Activated T-cell treated with anti-CD3 and anti-CD28 coated beads, Interleukin-2, amount 50 U/mL, for 4 hours (primary cell): ENCODE measurements around the gene KRT17. TPM values are rescaled to one million over a fixed set of nuclear protein-coding genes. Genes with fewer than 3 reads are reported as not detected.

ENCODE experiments used
- ATAC-seq, 2 donors: fragments of 200-7000 bp; cut with Tn5 transposase; one replicate each; pipeline ENCODE4 v1.10.0; 2021
- DNase-seq: peaks from one replicate; pipeline ENCODE4 v3.0.0-alpha.2; 2020
- H3K27me3 Mint-ChIP-seq: one replicate; pipeline ENCODE4 v1.8.0; 2021; ENCODE audit warnings: low read depth, mixed read lengths
- H3K36me3 Mint-ChIP-seq: one replicate; pipeline ENCODE4 v1.8.0; 2022; ENCODE audit warnings: mixed read lengths; ENCODE audit not compliant: insufficient read depth
- H3K4me1 Mint-ChIP-seq: one replicate; pipeline ENCODE4 v1.8.0; 2021; ENCODE audit warnings: low read depth, mixed read lengths
- H3K4me3 Mint-ChIP-seq: one replicate; pipeline ENCODE4 v1.8.0; 2021; ENCODE audit warnings: mild to moderate bottlenecking, moderate library complexity, mixed read lengths
- H3K9me3 Mint-ChIP-seq: one replicate; pipeline ENCODE4 v1.8.0; 2021; ENCODE audit warnings: mixed read lengths
- total RNA-seq, 3 donors: library from RNA; stranded (reverse); gene quantifications; one replicate each; pipeline ENCODE4 v1.2.1, GENCODE V29; 2021

KRT17 gene
- not detected for total RNA-seq

DNA sequence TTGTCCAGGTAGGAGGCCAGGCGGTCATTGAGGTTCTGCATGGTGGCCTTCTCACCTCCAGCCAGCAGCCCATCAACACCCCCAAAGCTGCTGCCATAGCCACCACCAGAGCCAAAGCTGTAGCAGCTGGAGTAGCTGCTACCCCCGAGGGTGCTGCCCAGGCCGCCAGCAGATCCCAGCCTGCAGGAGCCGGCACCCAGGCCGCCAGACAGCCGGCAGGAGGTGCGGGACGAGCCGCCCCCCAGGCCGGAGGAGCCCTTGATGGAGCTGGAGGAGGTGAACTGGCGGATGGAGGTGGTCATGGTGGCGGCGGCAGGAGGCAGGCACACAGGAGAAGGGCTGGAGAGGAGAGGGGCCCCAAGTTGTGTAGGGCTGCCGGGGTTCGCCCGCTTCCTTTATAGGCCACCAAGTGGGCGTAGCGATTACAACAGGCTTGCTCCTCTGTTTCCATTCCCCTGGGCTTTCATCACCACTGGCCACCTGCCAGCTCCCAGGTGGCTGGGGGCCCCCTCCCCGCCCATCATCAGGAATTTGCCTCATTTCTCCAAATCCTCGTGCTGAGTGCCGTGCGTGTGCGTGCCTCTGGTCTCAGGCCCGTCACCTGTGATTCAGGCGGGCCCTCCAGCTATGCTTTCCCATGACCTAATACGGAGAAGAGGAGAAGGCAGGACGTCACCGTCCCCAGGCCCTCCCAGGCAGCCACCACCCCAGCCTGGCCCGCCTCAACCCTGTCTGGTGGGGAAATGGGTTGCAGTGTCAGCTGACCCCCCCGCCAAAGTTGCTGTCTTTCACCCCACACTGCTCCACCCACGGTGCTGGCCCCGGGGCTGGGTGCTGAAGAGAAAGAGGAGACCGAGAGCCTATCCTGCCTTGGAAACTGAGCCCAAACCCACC, at the start of gene KRT17:
KRT17 (minus strand) TSS at position 368 of the 894 bp plus-strand sequence; CDS start at position 302, 66 bp downstream.
- H3K4me3 Mint-ChIP-seq = no peak within 1 kb of the TSS
- DNase-seq = no peak
- H3K36me3 Mint-ChIP-seq = no peaks in the 10 kb centered on the region
- H3K4me1 Mint-ChIP-seq = no peaks in the 10 kb centered on the region
- H3K9me3 Mint-ChIP-seq = no peaks in the 10 kb centered on the region
- no peak for ATAC-seq
- no peaks in the 10 kb centered on the region for H3K27me3 Mint-ChIP-seq

DNA sequence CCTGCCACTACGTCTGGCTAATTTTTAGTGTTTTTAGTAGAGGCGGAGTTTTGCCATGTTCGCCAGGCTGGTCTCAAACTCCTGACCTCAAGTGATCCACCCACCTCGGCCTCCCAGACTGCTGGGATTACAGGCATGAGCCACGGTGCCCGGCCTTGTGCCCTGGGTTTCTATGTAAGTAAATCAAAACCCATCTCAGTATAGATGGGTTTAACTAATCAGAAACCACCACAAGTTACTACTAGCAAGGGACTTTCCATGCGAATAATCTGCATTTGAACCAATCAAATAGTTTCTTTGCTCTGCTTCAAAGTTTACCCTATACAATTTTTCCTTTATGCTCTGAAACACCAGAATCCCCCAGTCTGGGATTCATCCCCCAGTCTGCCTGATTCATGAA, 47.8 kb upstream of the KRT17 start:
- Mint-ChIP-seq H3K36me3 (no peaks in the 10 kb centered on the region), H3K27me3 (no peaks in the 10 kb centered on the region), H3K9me3 (no peaks in the 10 kb centered on the region), H3K4me3 (no peak overlapping the region), H3K4me1 (peaks cover 49% of the 10 kb centered on the region)
- DNase-seq (no peak), ATAC-seq (peak; percentile 67 to 68)

DNA sequence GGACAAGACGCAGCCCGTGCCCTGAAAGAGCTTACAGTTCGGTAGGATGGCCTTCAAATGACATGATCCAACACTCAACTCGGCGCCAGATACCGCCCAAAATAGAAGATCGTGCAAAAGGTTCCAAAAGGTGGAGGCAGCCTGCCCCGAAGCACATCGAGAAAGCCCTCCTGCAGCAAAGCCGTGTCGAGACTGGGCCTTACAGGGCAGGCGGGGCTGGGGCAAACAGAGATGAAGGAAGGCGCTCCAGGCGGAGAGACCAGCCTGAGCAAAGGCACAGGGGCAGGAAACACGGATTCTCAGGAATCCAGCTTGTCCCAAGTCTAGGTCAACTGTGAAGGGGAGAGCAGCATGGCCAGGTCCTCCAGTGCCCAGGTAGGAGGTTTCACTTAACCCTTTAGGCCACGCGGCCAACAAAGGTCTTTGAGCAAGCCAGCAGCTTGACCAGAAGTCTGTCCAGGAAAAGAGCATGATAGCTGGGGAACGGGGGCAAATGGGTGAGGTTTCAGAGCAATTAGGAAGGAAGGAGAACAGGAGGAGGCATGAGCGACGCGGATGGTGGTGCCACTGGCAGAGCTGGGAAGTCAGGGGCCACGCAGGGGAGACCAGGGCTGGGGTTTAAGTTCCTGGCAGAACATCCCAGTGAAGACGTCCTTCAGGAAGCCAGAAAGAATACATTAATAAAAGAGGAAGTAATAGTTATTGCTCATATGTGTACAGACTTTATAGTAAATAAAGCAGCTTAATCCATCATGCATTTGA, 43.1 kb upstream of the KRT17 start:
- Mint-ChIP-seq H3K4me3 (peak overlapping the region; percentile 91), H3K27me3 (no peaks in the 10 kb centered on the region), H3K36me3 (no peaks in the 10 kb centered on the region), H3K4me1 (peaks cover 50% of the 10 kb centered on the region), H3K9me3 (no peaks in the 10 kb centered on the region)
- ATAC-seq (no peak), DNase-seq (no peak)

DNA sequence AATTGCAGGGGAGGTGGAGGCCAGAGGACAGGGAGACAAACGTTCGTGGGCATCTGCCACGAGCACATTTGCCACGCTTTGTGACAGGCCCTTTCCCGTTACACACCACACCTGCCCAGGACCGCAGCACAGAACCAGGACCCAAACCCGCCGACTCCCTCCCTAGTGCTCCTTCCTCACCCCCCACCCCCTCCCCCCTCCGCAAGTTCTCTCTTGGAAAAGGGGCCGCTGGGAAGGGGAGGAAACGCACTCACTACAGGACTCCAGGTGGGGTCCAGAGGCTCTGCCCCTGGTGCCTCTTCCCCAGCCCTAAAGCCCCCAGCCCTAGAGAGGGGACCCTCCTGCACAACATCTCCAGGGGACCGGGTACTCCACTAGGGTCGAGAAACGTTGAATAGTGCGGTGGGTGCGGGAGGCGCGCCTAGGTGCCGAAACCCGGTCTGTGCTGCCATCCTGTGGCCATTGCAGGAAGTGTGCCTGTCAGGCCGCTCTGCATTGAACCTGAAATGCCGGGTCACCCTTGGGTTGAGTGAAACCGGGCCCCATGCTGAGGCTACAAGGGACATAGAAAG, 42.4 kb upstream of the KRT17 start:
- ATAC-seq (peak; percentile 61), DNase-seq (peak; percentile 86)
- Mint-ChIP-seq H3K36me3 (no peaks in the 10 kb centered on the region), H3K4me1 (peaks cover 45% of the 10 kb centered on the region), H3K9me3 (no peaks in the 10 kb centered on the region), H3K4me3 (peak overlapping the region; percentile 91), H3K27me3 (no peaks in the 10 kb centered on the region)

DNA sequence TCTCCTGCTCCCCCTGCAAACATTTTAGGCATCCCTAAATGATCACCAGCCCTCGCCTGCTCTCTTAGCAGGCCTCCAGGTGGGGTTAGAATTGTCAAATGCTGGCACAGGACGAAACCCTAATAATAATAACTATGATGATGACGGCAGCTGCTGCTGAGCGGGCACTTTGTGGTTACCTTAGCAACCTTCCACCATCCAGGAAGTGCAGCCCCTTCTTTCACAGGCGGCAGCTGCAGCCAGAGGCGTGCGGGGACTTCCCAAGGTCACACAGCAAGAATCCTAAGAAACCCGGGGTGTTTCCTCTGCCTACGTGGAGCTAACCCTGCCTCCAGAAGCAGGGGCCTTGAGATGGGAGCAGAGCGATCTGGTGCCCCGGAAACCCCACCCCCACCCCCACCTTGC, 41.9 kb upstream of the KRT17 start:
- DNase-seq = peak; percentile 52
- Mint-ChIP-seq H3K9me3 (no peaks in the 10 kb centered on the region), H3K36me3 (no peaks in the 10 kb centered on the region), H3K4me3 (peak overlapping the region; percentile 91), H3K4me1 (peaks cover 43% of the 10 kb centered on the region), H3K27me3 (no peaks in the 10 kb centered on the region)
- peak; percentile 53 to 58 for ATAC-seq

DNA sequence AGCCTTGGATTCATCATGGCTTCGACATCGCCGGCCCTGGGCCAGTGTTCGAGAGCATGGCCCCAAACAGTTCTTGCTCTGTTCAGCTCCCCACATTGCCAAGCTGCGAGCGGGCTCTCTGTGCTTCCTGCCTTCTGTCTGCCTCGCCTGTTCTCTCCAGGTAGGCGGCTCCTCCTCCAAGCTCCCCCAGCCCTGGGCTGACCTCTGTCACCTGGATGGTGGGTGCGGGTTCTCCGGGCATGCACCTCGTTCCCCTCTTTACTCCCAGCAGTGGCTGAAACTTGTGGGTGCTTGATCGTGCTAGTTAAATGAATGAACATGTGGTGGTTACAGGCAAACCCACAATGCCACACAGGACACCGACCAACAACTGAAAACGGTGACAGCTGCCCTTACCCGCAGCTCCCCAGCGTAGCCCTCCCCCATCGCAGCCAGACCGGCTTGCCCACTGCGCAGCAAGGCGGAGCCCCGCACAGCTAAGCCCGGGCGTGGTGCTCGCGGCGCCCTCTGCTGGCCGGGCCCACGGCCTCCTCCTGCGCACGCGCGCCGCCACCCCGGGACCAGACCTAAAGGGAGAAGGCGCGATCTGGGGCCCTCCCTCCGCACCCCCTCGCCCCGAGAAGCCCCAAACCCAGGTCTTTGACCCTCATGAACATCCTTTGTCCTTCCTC, 41.3 kb upstream of the KRT17 start:
- ATAC-seq (peak; percentile 85), DNase-seq (peak; percentile 85)
- Mint-ChIP-seq H3K4me3 (peak overlapping the region; percentile 91), H3K36me3 (no peaks in the 10 kb centered on the region), H3K4me1 (peaks cover 41% of the 10 kb centered on the region), H3K27me3 (no peaks in the 10 kb centered on the region), H3K9me3 (no peaks in the 10 kb centered on the region)

DNA sequence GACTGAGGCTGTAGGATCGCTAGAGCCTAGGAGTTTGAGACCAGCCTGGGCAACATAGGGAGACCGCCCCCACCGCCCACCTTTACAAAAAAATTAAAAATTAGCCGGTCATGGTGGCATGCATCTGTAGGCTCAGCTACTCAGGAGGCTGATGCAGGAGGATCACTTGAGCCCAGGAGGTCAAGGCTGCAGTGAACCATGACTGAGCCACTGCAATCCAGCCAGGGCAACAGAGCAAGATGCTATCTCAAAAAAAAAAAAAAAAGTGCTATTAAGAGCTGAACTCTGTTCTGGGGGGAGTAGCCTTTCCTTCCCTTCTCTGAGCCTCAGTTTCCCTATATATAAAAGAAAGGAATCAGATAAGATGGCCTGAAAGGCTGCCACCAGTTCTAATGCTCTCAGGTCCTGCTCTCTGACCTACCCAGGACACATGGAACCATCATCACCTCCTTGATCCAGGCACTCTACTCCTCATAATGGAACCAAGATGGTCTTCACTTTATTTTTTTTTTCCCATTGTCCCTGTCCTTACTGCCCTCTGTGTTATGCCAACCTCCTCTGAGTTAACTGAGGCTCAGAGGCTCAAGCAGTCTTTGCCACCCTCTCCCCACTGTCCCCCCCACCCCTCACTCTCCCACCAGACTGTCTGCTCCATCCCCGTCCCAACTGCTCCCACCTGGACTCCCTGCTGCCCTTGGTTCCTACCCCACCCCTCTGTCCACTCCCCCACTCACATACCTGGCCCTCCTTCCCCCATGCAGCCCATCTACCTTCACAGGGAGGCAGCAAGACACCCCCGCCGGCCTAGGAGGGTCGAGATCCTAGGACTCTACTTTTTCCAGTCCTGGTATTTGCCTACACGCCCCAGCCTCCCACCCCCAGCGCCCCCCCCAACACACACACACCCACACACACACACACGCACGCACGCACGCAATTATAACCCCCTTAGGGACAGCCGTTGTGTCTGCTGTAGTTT, 40.5 kb upstream of the KRT17 start:
- ATAC-seq = no peak
- no peaks in the 10 kb centered on the region for H3K36me3 Mint-ChIP-seq
- H3K4me3 Mint-ChIP-seq = peak overlapping the region; percentile 91
- H3K27me3 Mint-ChIP-seq = no peaks in the 10 kb centered on the region
- peaks cover 36% of the 10 kb centered on the region for H3K4me1 Mint-ChIP-seq
- no peaks in the 10 kb centered on the region for H3K9me3 Mint-ChIP-seq
- DNase-seq = no peak

DNA sequence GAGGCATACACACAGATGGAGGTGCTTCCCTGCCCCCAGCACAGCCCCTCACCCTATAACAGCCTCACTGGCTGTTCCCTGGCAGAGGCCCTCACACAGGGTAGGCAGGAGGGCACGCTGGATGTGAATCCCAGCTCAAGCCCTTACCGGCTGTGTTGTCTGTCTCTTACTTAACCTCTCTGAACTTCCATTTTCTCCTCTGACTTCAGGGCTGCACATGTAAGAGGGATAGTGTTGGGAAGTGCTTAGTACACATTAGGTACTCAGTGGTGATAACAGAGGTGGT, 39.7 kb upstream of the KRT17 start:
- H3K4me3 Mint-ChIP-seq = no peak overlapping the region
- no peaks in the 10 kb centered on the region for H3K36me3 Mint-ChIP-seq
- ATAC-seq (no peak), DNase-seq (no peak)
- H3K9me3 Mint-ChIP-seq = no peaks in the 10 kb centered on the region
- peaks cover 29% of the 10 kb centered on the region for H3K4me1 Mint-ChIP-seq
- no peaks in the 10 kb centered on the region for H3K27me3 Mint-ChIP-seq

DNA sequence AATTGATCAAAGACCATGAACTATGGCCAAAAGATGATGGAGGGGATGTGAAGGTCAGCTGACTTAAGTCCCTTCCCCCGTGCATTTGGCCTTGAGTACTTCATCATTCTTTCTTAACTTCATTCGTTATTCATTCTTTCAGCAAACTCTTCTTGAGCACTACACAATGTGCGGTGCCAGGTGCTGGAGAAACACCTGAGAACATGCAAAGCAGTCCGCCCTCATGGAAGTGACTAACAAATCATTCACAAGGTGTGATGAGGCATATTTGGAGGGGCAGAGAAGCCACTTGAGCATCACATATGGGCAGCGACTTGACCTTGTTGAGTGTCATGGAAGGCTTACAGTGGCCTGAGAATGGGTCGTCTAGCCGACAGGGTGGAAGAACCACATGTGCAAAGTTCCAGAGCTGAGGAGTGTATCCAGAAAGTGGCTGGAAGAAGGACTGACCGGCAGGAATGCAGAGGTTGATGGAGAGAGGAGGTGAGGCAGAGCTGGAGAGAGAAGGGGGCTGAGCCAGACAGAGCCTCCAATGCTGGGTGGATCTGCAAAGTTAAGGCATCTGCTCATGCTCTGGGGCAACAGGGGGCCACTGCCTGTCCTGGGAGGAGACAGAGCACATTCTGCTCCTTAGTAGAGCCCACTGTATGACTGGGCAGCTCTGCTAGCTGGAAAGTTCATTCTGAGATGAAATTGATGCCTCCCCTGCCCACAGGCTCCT, 39.2 kb upstream of the KRT17 start:
- Mint-ChIP-seq H3K36me3 (no peaks in the 10 kb centered on the region), H3K4me1 (peaks cover 27% of the 10 kb centered on the region), H3K27me3 (no peaks in the 10 kb centered on the region), H3K9me3 (no peaks in the 10 kb centered on the region), H3K4me3 (no peak overlapping the region)
- DNase-seq = no peak
- no peak for ATAC-seq

DNA sequence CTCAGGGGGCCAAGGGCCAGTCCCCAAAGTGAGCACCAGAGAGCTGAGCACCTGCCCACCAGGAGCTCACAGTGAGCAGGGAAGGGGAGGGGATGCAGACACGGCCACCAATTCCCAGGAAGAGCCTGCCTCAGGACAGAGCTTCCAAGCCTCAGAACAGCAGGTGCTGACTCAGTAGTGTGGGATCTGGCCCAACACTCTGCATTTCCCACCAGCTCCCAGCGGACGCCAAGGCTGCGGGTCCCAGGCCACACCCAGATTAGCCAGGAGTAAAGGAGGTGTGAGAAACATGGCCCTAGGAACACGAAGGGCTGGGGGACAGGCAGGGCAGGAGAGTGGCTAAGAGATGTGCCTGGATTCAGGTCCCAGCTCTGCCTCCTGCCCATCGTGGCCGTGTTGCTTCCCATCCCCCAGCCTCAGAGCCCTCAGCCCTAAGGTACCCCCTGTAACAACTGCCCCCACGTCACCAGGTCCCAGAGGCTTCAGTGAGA, 35.9 kb upstream of the KRT17 start:
- no peaks in the 10 kb centered on the region for H3K27me3 Mint-ChIP-seq
- no peaks in the 10 kb centered on the region for H3K36me3 Mint-ChIP-seq
- DNase-seq = no peak
- no peaks in the 10 kb centered on the region for H3K9me3 Mint-ChIP-seq
- ATAC-seq = no peak
- no peak overlapping the region for H3K4me3 Mint-ChIP-seq
- peaks cover 2% of the 10 kb centered on the region for H3K4me1 Mint-ChIP-seq

DNA sequence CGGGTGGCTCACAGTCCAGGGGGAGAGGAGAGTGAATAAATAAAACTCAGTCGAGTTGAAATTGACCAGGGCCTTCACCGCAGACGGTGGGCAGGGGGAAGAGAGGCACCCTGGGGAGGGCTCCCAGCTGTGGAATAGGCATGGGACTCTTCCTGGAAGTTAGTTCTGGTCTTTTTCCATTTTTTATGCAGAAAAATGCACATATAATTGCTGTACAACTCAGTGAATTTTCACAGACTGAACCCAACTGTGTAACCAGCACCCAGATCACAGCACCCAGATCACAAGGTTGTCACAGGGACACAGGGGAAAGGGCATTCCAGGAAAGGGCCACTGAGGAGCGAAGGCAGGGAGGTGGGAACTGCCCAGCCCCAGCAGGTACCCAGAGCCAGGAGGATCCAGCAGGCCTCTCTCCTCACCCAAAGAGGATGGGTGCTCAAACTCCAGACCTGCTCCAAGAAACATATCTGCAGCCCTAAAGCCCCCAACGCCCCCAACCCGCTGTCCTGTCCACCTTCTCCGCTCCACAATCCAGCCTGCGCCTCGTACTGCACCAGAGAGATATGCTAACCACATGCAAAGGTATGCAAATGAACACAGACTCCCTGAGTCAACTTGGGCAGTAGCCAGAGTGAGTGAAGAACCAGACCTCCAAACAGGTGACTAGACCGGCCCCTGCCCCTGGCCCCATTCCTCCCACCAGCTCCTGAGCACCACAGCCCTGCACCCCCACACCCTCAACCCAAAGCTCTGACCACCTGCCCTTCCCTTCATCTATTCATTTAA, 35.2 kb upstream of the KRT17 start:
- Mint-ChIP-seq H3K4me1 (no peaks in the 10 kb centered on the region), H3K36me3 (no peaks in the 10 kb centered on the region), H3K9me3 (no peaks in the 10 kb centered on the region), H3K27me3 (no peaks in the 10 kb centered on the region), H3K4me3 (no peak overlapping the region)
- ATAC-seq (no peak), DNase-seq (no peak)

DNA sequence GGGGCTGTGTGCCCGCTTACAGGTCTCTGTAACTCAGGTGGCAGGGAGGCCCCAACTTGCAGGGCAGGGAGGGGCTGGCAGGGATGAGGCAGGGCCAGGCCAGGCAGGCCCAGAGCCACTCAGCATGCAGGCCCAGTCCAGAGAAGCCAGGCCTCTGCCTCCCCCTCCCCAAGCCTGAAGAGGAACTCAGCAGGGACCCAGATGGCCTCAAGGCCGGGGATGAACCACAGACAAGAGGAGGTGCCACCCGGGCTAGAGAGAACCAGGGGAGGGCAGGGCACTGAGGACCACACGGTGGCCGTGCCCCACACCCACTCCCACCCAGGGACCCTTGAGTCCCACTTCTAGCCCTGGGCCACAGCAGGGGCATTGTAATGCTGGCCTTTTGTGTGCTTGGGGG, 34.5 kb upstream of the KRT17 start:
- no peak overlapping the region for H3K4me3 Mint-ChIP-seq
- ATAC-seq = no peak

More for the DNA sequence above, 34.5 kb upstream of the KRT17 start:
- Mint-ChIP-seq H3K9me3 (no peaks in the 10 kb centered on the region), H3K36me3 (no peaks in the 10 kb centered on the region), H3K4me1 (no peaks in the 10 kb centered on the region), H3K27me3 (no peaks in the 10 kb centered on the region)
- no peak for DNase-seq
